CD14-positive monocyte (primary cell): ENCODE results near the gene NFATC1. TPM values are rescaled to one million over a fixed set of nuclear protein-coding genes. Genes with fewer than 3 reads are reported as not detected.

Experiments
- DNase-seq, 3 donors: peaks; one replicate each; pipeline ENCODE4 v3.0.0-alpha.2; 2011 to 2022
- H2AFZ ChIP-seq: 2 replicates; pipeline ENCODE4 v1.6.0; 2012; ENCODE audit warnings: mild to moderate bottlenecking, low read depth, low read length, inconsistent platforms; ENCODE audit not compliant: insufficient read depth, poor library complexity, severe bottlenecking
- H3K27ac ChIP-seq, 2 donors: 1 replicate in 1 of 2; 2 replicates in 1 of 2; pipeline ENCODE4 v1.5.1; 2012 to 2013; ENCODE audit warnings: low read length in 2 of 2, control low read depth in 1 of 2, inconsistent platforms in 1 of 2, low read depth in 1 of 2, mild to moderate bottlenecking in 1 of 2
- H3K27me3 ChIP-seq, 2 donors: one replicate each; pipeline versions ENCODE4 v1.6.0 to v1.6.1; 2011 to 2013; ENCODE audit warnings: low read length in 2 of 2; ENCODE audit not compliant: control insufficient read depth in 2 of 2, insufficient read depth in 2 of 2
- H3K36me3 ChIP-seq, 2 donors: replicated peaks in 1 of 2; 1 replicate in 1 of 2; 2 replicates in 1 of 2; pipeline versions ENCODE4 v1.5.1 to v1.6.1; 2012 to 2013; ENCODE audit warnings: low read length in 2 of 2, control low read depth in 1 of 2, inconsistent platforms in 1 of 2, mild to moderate bottlenecking in 1 of 2; ENCODE audit not compliant: insufficient read depth in 2 of 2, control insufficient read depth in 1 of 2
- H3K4me1 ChIP-seq, 2 donors: 1 replicate in 1 of 2; 2 replicates in 1 of 2; pipeline versions ENCODE4 v1.5.1 to v1.6.1; 2012 to 2013; ENCODE audit warnings: low read length in 2 of 2, control low read depth in 1 of 2, inconsistent platforms in 1 of 2, mild to moderate bottlenecking in 1 of 2, moderate library complexity in 1 of 2; ENCODE audit not compliant: insufficient read depth in 2 of 2, control insufficient read depth in 1 of 2
- H3K4me2 ChIP-seq: replicated peaks from 2 replicates; pipeline ENCODE3; 2012; ENCODE audit warnings: low read length, moderate library complexity, mild to moderate bottlenecking; ENCODE audit not compliant: poor library complexity, severe bottlenecking; ENCODE audit errors: extremely low read depth
- H3K4me3 ChIP-seq, 3 experiments: fragments of 200-600 bp in 1 of 3; sonication (generic) in 1 of 3; replicated peaks in 1 of 3; 1 replicate in 2 of 3; 2 replicates in 1 of 3; pipeline ENCODE4 v1.5.1; 2011 to 2013; ENCODE audit warnings: low read length in 3 of 3, mild to moderate bottlenecking in 3 of 3, control low read depth in 2 of 3, low read depth in 2 of 3, inconsistent platforms in 1 of 3, moderate library complexity in 1 of 3
- H3K79me2 ChIP-seq: 2 replicates; pipeline ENCODE4 v1.6.0; 2012; ENCODE audit warnings: mild to moderate bottlenecking, control low read depth, inconsistent platforms, low read length, moderate library complexity; ENCODE audit not compliant: insufficient read depth
- H3K9ac ChIP-seq: 2 replicates; pipeline ENCODE4 v1.6.0; 2017; ENCODE audit warnings: low read length, mild to moderate bottlenecking; ENCODE audit not compliant: insufficient read depth, poor library complexity, severe bottlenecking
- H3K9me3 ChIP-seq, 2 donors: replicated peaks in 1 of 2; 1 replicate in 1 of 2; 2 replicates in 1 of 2; pipeline versions ENCODE4 v1.5.1 to v1.6.1; 2012 to 2013; ENCODE audit warnings: low read length in 2 of 2, control low read depth in 1 of 2; ENCODE audit not compliant: control insufficient read depth in 1 of 2, insufficient read depth in 1 of 2
- H4K20me1 ChIP-seq: 2 replicates; pipeline ENCODE4 v1.6.0; 2012; ENCODE audit warnings: mild to moderate bottlenecking, low read length, control low read depth, moderate library complexity; ENCODE audit not compliant: insufficient read depth
- H3K27ac Mint-ChIP-seq, 7 donors: one replicate each; pipeline ENCODE4 v1.8.0; 2020; ENCODE audit warnings: mild to moderate bottlenecking in 7 of 7, mixed read lengths in 7 of 7, moderate library complexity in 6 of 7, inconsistent platforms in 2 of 7
- H3K27me3 Mint-ChIP-seq, 3 donors: one replicate each; pipeline ENCODE4 v1.8.0; 2021 to 2022; ENCODE audit warnings: low read depth in 3 of 3, mild to moderate bottlenecking in 3 of 3, mixed read lengths in 3 of 3, moderate library complexity in 3 of 3, inconsistent platforms in 1 of 3
- H3K36me3 Mint-ChIP-seq, 2 donors: one replicate each; pipeline ENCODE4 v1.8.0; 2020; ENCODE audit warnings: mixed read lengths in 2 of 2, inconsistent platforms in 1 of 2, mild to moderate bottlenecking in 1 of 2
- H3K4me1 Mint-ChIP-seq: one replicate; pipeline ENCODE4 v1.8.0; 2020; ENCODE audit warnings: mild to moderate bottlenecking, mixed read lengths
- H3K4me3 Mint-ChIP-seq, 2 donors: one replicate each; pipeline ENCODE4 v1.8.0; 2020; ENCODE audit warnings: mild to moderate bottlenecking in 2 of 2, mixed read lengths in 2 of 2, moderate library complexity in 1 of 2
- H3K9me3 Mint-ChIP-seq, 7 donors: one replicate each; pipeline ENCODE4 v1.8.0; 2020 to 2022; ENCODE audit warnings: mixed read lengths in 7 of 7, mild to moderate bottlenecking in 6 of 7, moderate library complexity in 6 of 7, inconsistent platforms in 2 of 7
- CTCF ChIP-seq: fragments of 200-600 bp; IDR thresholded peaks from one replicate; pipeline ENCODE4 v1.8.0; 2022; ENCODE audit warnings: antibody characterized with exemption, mild to moderate bottlenecking
- WGBS: methylation state at CpG from one replicate; pipeline ENCODE4 v1.1.5; 2013; ENCODE audit warnings: missing lambda C conversion rate; ENCODE audit not compliant: insufficient coverage; 5-methylcytosine and 5-hydroxymethylcytosine counted together
- intact Hi-C, 2 donors: fragments of 100-400 bp; cut with micrococcal nuclease; formaldehyde crosslinking; loops; one replicate each; pipeline versions ENCODE4 v1.15.0 to v1.15.1; 2023
- polyA plus RNA-seq, 3 donors: library from polyadenylated mRNA; depleted of rRNA in 1 of 3; unstranded in 2 of 3; stranded (reverse) in 1 of 3; fragments of 300-500 nt in 2 of 3; fragments of >200 nt in 1 of 3; fragmentation: Illumina TruSeq in 2 of 3; gene quantifications; 1 replicate in 2 of 3; 2 replicates in 1 of 3; pipeline ENCODE4 v1.2.3, GENCODE V29; 2012 to 2021

Gene NFATC1
- polyA plus RNA-seq, 3 donors, result 7.8 to 10.7 (median 8.3) TPM

GRCh38 chr18:79450289-79451080, 54.8 kb downstream of the NFATC1 start:
- Mint-ChIP-seq H3K27ac (peak overlapping the region in 2 of 7 donors; percentile 53 to 58), H3K4me3 (no peak overlapping the region), H3K36me3 (peaks cover 54 to 70% of the 10 kb centered on the region in 2 donors), H3K4me1 (no peaks in the 10 kb centered on the region), H3K27me3 (peaks cover 0 to 2% (median 0%) of the 10 kb centered on the region in 3 donors), H3K9me3 (no peaks in the 10 kb centered on the region)
- Histone ChIP-seq H3K4me3 (no peak overlapping the region), H3K27ac (no peak overlapping the region), H3K36me3 (peaks cover 67 to 68% of the 10 kb centered on the region in 2 donors), H3K9ac (no peak overlapping the region), H3K4me1 (no peaks in the 10 kb centered on the region), H4K20me1 (peaks cover 36% of the 10 kb centered on the region), H3K79me2 (no peaks in the 10 kb centered on the region), H3K4me2 (no peak overlapping the region), H2AFZ (no peak overlapping the region), H3K27me3 (no peaks in the 10 kb centered on the region), H3K9me3 (no peaks in the 10 kb centered on the region)
- intact Hi-C loops, result no loop called here
- DNase-seq, result no peak
- 94% methylated on average over 23 of the region's 28 CpGs for WGBS
- TF ChIP-seq CTCF, result no peak

GRCh38 chr18:79451237-79452125, 55.8 kb downstream of the NFATC1 start:
- no peaks in the 10 kb centered on the region for H3K4me1 Mint-ChIP-seq
- no peak for DNase-seq
- Histone ChIP-seq H3K36me3 (peaks cover 67 to 74% of the 10 kb centered on the region in 2 donors), H3K79me2 (no peaks in the 10 kb centered on the region), H2AFZ (no peak overlapping the region), H3K9me3 (no peaks in the 10 kb centered on the region), H3K4me3 (no peak overlapping the region), H4K20me1 (peaks cover 28% of the 10 kb centered on the region), H3K27me3 (no peaks in the 10 kb centered on the region), H3K27ac (no peak overlapping the region), H3K4me1 (no peaks in the 10 kb centered on the region), H3K9ac (no peak overlapping the region), H3K4me2 (no peak overlapping the region)
- intact Hi-C loops, result no loop called here
- TF ChIP-seq CTCF, result no peak
- H3K36me3 Mint-ChIP-seq, result peaks cover 54 to 73% of the 10 kb centered on the region in 2 donors
- H3K27me3 Mint-ChIP-seq, result peaks cover 0 to 2% (median 0%) of the 10 kb centered on the region in 3 donors
- no peak overlapping the region for H3K27ac Mint-ChIP-seq
- no peaks in the 10 kb centered on the region for H3K9me3 Mint-ChIP-seq
- no peak overlapping the region for H3K4me3 Mint-ChIP-seq
- 96% methylated on average over 45 of the region's 45 CpGs for WGBS
